ENCODE results near the gene ITPR2.

DNA sequence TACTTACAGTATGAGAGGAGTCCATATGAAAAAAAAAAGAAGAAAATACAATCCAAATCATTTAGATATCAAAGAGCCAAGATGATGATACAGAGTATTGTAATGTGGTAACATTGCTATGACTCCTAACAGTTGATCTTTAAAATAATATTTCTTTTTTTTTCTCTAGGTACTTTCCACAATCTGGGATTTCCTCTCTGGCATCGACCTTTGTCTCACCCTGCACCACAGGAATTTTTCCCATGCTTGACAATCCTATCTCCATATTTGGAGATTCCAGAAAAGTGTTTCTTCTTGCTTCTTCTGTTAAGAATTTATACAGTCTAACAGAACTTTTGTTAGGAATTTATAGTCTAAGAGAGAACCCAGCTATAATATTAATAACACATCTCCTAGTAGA lies 184.4 kb downstream of the ITPR2 start:
- TF ChIP-seq, protein P1, sequence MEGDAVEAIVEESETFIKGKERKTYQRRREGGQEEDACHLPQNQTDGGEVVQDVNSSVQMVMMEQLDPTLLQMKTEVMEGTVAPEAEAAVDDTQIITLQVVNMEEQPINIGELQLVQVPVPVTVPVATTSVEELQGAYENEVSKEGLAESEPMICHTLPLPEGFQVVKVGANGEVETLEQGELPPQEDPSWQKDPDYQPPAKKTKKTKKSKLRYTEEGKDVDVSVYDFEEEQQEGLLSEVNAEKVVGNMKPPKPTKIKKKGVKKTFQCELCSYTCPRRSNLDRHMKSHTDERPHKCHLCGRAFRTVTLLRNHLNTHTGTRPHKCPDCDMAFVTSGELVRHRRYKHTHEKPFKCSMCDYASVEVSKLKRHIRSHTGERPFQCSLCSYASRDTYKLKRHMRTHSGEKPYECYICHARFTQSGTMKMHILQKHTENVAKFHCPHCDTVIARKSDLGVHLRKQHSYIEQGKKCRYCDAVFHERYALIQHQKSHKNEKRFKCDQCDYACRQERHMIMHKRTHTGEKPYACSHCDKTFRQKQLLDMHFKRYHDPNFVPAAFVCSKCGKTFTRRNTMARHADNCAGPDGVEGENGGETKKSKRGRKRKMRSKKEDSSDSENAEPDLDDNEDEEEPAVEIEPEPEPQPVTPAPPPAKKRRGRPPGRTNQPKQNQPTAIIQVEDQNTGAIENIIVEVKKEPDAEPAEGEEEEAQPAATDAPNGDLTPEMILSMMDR (IDR thresholded peaks at IDR 0.05) = no peak
- TF ChIP-seq CBX2 (IDR thresholded peaks at IDR 0.05; ENCODE audit: borderline replicate concordance, low read depth) (no peak), JUN (IDR thresholded peaks at IDR 0.05) (no peak), POLR2A (IDR thresholded peaks at IDR 0.05; ENCODE audit: low read length) (no peak), RCOR1 (IDR thresholded peaks at IDR 0.05; ENCODE audit: low read depth, low read length) (no peak), MYC (IDR thresholded peaks at IDR 0.05; ENCODE audit: borderline replicate concordance, low read length) (no peak)
- TF ChIP-seq, protein P2, sequence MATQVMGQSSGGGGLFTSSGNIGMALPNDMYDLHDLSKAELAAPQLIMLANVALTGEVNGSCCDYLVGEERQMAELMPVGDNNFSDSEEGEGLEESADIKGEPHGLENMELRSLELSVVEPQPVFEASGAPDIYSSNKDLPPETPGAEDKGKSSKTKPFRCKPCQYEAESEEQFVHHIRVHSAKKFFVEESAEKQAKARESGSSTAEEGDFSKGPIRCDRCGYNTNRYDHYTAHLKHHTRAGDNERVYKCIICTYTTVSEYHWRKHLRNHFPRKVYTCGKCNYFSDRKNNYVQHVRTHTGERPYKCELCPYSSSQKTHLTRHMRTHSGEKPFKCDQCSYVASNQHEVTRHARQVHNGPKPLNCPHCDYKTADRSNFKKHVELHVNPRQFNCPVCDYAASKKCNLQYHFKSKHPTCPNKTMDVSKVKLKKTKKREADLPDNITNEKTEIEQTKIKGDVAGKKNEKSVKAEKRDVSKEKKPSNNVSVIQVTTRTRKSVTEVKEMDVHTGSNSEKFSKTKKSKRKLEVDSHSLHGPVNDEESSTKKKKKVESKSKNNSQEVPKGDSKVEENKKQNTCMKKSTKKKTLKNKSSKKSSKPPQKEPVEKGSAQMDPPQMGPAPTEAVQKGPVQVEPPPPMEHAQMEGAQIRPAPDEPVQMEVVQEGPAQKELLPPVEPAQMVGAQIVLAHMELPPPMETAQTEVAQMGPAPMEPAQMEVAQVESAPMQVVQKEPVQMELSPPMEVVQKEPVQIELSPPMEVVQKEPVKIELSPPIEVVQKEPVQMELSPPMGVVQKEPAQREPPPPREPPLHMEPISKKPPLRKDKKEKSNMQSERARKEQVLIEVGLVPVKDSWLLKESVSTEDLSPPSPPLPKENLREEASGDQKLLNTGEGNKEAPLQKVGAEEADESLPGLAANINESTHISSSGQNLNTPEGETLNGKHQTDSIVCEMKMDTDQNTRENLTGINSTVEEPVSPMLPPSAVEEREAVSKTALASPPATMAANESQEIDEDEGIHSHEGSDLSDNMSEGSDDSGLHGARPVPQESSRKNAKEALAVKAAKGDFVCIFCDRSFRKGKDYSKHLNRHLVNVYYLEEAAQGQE (IDR thresholded peaks at IDR 0.05) = no peak

All from A549 (cell line).